Neural progenitor cell (in vitro differentiated cells): ENCODE results near the gene HBS1L.

Experiments
- CTCF ChIP-seq: fragments of 200-600 bp; sonication (generic); IDR thresholded peaks from 2 replicates; pipeline ENCODE4 v1.5.1; 2017; ENCODE audit warnings: antibody characterized with exemption, mild to moderate bottlenecking
- EZH2 ChIP-seq: fragments of 200-600 bp; sonication (generic); IDR thresholded peaks from 2 replicates; pipeline ENCODE4 v1.6.1; 2017; ENCODE audit warnings: antibody characterized with exemption, mild to moderate bottlenecking, moderate library complexity

GRCh38 chr6:134937426-134937825 is 117.2 kb downstream of the HBS1L start:
- TF ChIP-seq CTCF (no peak), EZH2 (no peak)
